HCT116 (cell line): ENCODE data around the gene KCNK10. TPM values are rescaled to one million over a fixed set of nuclear protein-coding genes. Genes with fewer than 3 reads are reported as not detected.

Experiments used
- ATAC-seq: fragments of 200-7000 bp; cut with Tn5 transposase; 2 replicates; pipeline ENCODE4 v1.9.1; 2020; ENCODE audit warnings: mild to moderate bottlenecking, moderate library complexity
- BruUV-seq: library from RNA; stranded (reverse); fragments of 400-500 nt; replicated peaks from 2 replicates; lab custom pipeline; 2021; lab: Mats Ljungman, UMichigan
- CTCF ChIA-PET: fragments of 300-600 bp; sonication (Branson Sonifier 250); formaldehyde crosslinking; loops from one replicate; lab custom pipeline; 2021; ENCODE audit warnings: antibody characterized with exemption; lab: Charles Lee
- POLR2A ChIA-PET: fragments of 300-600, 350-600 bp; sonication (Branson Sonifier 250); formaldehyde crosslinking; loops from one replicate; lab custom pipeline; 2021; ENCODE audit warnings: antibody characterized with exemption; lab: Charles Lee
- RAD21 ChIA-PET, 2 experiments: fragments of 300-600 bp; sonication (Branson Sonifier 250); formaldehyde crosslinking; loops; one replicate each; lab custom pipeline; 2023; ENCODE audit warnings: low total read pairs in 2 of 2; ENCODE audit not compliant: uncharacterized antibody in 2 of 2, unreplicated experiment in 2 of 2, low non-redundant PET in 1 of 2; lab: Charles Lee
- DNase-seq: peaks from one replicate; pipeline ENCODE4 v3.0.0-alpha.2; 2010; ENCODE audit warnings: low read depth, low spot score
- H2AFZ ChIP-seq: fragments of 200-600 bp; shearing (Covaris generic), sonication (generic); 2 replicates; pipeline ENCODE4 v1.6.1; 2017; ENCODE audit warnings: low read depth, mixed run types, mixed read lengths, antibody characterized with exemption, low read length; ENCODE audit not compliant: poor library complexity, severe bottlenecking
- H3K27ac ChIP-seq: 2 replicates; pipeline ENCODE4 v1.5.1; 2012; ENCODE audit warnings: low read depth, low read length
- H3K27me3 ChIP-seq: fragments of 200-600 bp; sonication (generic); 2 replicates; pipeline ENCODE4 v1.6.1; 2016; ENCODE audit warnings: mixed run types, low read length, mixed read lengths; ENCODE audit not compliant: insufficient read depth
- H3K36me3 ChIP-seq, 2 experiments: fragments of 200-500 bp in 1 of 2; fragments of 200-600 bp in 1 of 2; sonication (Bioruptor generic) in 1 of 2; sonication (generic) in 1 of 2; 2 replicates each; pipeline versions ENCODE4 v1.5.1 to v1.6.1; 2014 to 2016; ENCODE audit warnings: low read length in 2 of 2, inconsistent platforms in 1 of 2, mixed read lengths in 1 of 2, mixed run types in 1 of 2; ENCODE audit not compliant: insufficient read depth in 2 of 2, control insufficient read depth in 1 of 2
- H3K4me1 ChIP-seq, 2 experiments: fragments of 200-600 bp in 1 of 2; sonication (generic) in 1 of 2; 2 replicates each; pipeline versions ENCODE4 v1.5.1 to v1.6.1; 2012 to 2017; ENCODE audit warnings: low read length in 2 of 2, inconsistent platforms in 1 of 2, mild to moderate bottlenecking in 1 of 2, mixed read lengths in 1 of 2, mixed run types in 1 of 2, moderate library complexity in 1 of 2; ENCODE audit not compliant: insufficient read depth in 2 of 2, control insufficient read depth in 1 of 2
- H3K4me2 ChIP-seq: fragments of 200-600 bp; sonication (generic); 2 replicates; pipeline ENCODE4 v1.6.1; 2017; ENCODE audit warnings: mixed run types, low read length, mixed read lengths
- H3K4me3 ChIP-seq, 2 experiments: fragments of 200-600 bp in 1 of 2; sonication (generic) in 1 of 2; replicated peaks in 1 of 2; 2 replicates each; pipeline ENCODE4 v1.5.1; 2011 to 2016; ENCODE audit warnings: low read length in 2 of 2, control low read depth in 1 of 2, low read depth in 1 of 2, mild to moderate bottlenecking in 1 of 2, mixed read lengths in 1 of 2, mixed run types in 1 of 2
- H3K79me2 ChIP-seq: fragments of 200-600 bp; sonication (generic); 2 replicates; pipeline ENCODE4 v1.6.1; 2017; ENCODE audit warnings: mild to moderate bottlenecking, mixed run types, low read length, moderate library complexity, mixed read lengths; ENCODE audit not compliant: insufficient read depth
- H3K9ac ChIP-seq: fragments of 200-600 bp; sonication (generic); 2 replicates; pipeline ENCODE4 v1.6.1; 2016; ENCODE audit warnings: low read length, mixed read lengths
- H3K9me2 ChIP-seq: fragments of 200-600 bp; sonication (generic), shearing (Covaris generic); 2 replicates; pipeline ENCODE4 v1.6.1; 2017; ENCODE audit warnings: mixed run types, mild to moderate bottlenecking, moderate library complexity; ENCODE audit not compliant: insufficient read depth
- H3K9me3 ChIP-seq, 2 experiments: fragments of 200-500 bp in 1 of 2; fragments of 200-600 bp in 1 of 2; sonication (Bioruptor generic) in 1 of 2; sonication (generic) in 1 of 2; 2 replicates each; pipeline ENCODE4 v1.6.1; 2014 to 2017; ENCODE audit warnings: low read length in 2 of 2, mixed read lengths in 2 of 2, inconsistent platforms in 1 of 2, low read depth in 1 of 2, mild to moderate bottlenecking in 1 of 2, mixed run types in 1 of 2, moderate library complexity in 1 of 2; ENCODE audit not compliant: control insufficient read depth in 1 of 2, insufficient read depth in 1 of 2
- H4K20me1 ChIP-seq: fragments of 200-600 bp; sonication (generic), shearing (Covaris generic); 2 replicates; pipeline ENCODE4 v1.6.1; 2017; ENCODE audit warnings: mixed run types, mild to moderate bottlenecking, moderate library complexity; ENCODE audit not compliant: insufficient read depth
- CEBPB ChIP-seq: IDR thresholded peaks from 2 replicates; pipeline ENCODE4 v1.6.1; 2012; ENCODE audit warnings: low read depth
- CTCF ChIP-seq, 3 experiments: fragments of 200-600 bp in 1 of 3; sonication (generic) in 1 of 3; IDR thresholded peaks in 2 of 3; conservative IDR thresholded peaks in 1 of 3; 2 replicates each; pipeline ENCODE4 v1.5.1; 2012 to 2017; ENCODE audit warnings: low read depth in 2 of 3, low read length in 2 of 3, antibody characterized with exemption in 1 of 3, borderline replicate concordance in 1 of 3, control low read depth in 1 of 3, mild to moderate bottlenecking in 1 of 3, mixed read lengths in 1 of 3, mixed run types in 1 of 3, moderate library complexity in 1 of 3; ENCODE audit not compliant: insufficient read depth in 1 of 3
- EGR1 ChIP-seq: IDR thresholded peaks from 2 replicates; pipeline ENCODE4 v1.6.1; 2012; ENCODE audit warnings: low read depth
- JUND ChIP-seq: IDR thresholded peaks from 2 replicates; pipeline ENCODE4 v1.6.1; 2012
- POLR2A ChIP-seq: IDR thresholded peaks from 2 replicates; pipeline ENCODE4 v1.7.0; 2011; ENCODE audit warnings: borderline replicate concordance; ENCODE audit not compliant: insufficient read depth, insufficient read length; ENCODE audit errors: extremely low read depth
- POLR2AphosphoS5 ChIP-seq: IDR thresholded peaks from 2 replicates; pipeline ENCODE4 v1.6.1; 2011; ENCODE audit warnings: mild to moderate bottlenecking, low read depth, low read length, moderate library complexity
- RAD21 ChIP-seq: IDR thresholded peaks from 2 replicates; pipeline ENCODE4 v1.6.1; 2012; ENCODE audit warnings: low read depth, mild to moderate bottlenecking
- SP1 ChIP-seq: IDR thresholded peaks from 2 replicates; pipeline ENCODE4 v1.6.1; 2012; ENCODE audit warnings: low read depth
- SRF ChIP-seq: IDR thresholded peaks from 2 replicates; pipeline ENCODE4 v1.6.1; 2012; ENCODE audit warnings: low read depth
- TCF7L2 ChIP-seq: IDR thresholded peaks from 2 replicates; pipeline ENCODE4 v1.7.0; 2011; ENCODE audit warnings: borderline replicate concordance, inconsistent platforms; ENCODE audit not compliant: insufficient read depth, insufficient read length; ENCODE audit errors: extremely low read depth
- YY1 ChIP-seq: IDR thresholded peaks from 2 replicates; pipeline ENCODE4 v1.6.1; 2011; ENCODE audit warnings: low read length, low read depth, moderate library complexity, mild to moderate bottlenecking; ENCODE audit not compliant: insufficient replicate concordance; ENCODE audit errors: extremely low read depth
- ZFX ChIP-seq: fragments of 450-650 bp; IDR thresholded peaks from 2 replicates; pipeline ENCODE4 v1.6.1; 2017
- ZNF274 ChIP-seq: fragments of 200-500 bp; sonication (Bioruptor generic); IDR thresholded peaks from 2 replicates; pipeline ENCODE4 v1.6.1; 2014; ENCODE audit warnings: mild to moderate bottlenecking, low read depth, low read length, inconsistent platforms
- intact Hi-C: fragments of 100-400 bp; cut with micrococcal nuclease; formaldehyde crosslinking; loops from 2 replicates; pipeline ENCODE4 v1.10.0; 2022
- total RNA-seq: library from RNA; stranded (reverse); gene quantifications from one replicate; pipeline ENCODE4 v1.2.1, GENCODE V29; 2021; ENCODE audit not compliant: unreplicated experiment
- TF ChIP-seq, protein P1 (sequence below): IDR thresholded peaks from 2 replicates; pipeline ENCODE4 v1.6.1; 2012
- TF ChIP-seq, protein P2 (sequence below): IDR thresholded peaks from 2 replicates; pipeline ENCODE4 v1.6.1; 2012; ENCODE audit warnings: low read depth

KCNK10 gene
- total RNA-seq, 1 experiment from 2014 or later, result not detected

DNA sequence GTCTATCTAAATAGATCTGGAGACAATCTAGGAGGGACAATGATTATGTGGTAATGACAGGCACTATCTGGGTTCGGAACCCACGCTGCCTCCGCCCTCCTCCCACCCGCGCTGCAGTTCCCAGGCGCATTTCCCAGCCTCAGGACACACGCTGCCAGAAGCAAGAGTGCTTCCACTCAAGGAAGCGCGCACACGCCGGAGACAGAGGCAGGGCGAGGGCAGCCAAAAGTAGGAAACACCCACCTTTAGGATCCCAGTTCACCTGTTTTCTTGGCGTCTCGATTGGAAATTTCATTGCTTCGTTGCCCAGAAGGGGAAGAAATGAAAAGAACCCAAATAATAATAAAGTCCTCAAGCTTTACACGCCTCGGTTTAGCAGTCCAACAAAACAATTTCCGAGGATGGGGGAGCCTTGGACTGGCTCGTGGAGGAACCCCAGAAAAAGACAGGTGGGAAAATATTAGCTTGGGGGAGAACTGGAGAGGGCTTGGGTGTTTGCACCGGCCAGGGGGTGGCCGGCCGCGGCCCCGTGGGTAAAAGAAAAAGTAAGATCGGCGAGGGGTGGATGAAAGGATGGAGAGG lies 474 bp downstream of the KCNK10 start (continued):
- TF ChIP-seq CTCF (IDR thresholded peaks at IDR 0.05 in 2 of 3, conservative IDR thresholded peaks at IDR 0.05 in 1 of 3; ENCODE audit: borderline replicate concordance in 1 of 3, insufficient read depth in 1 of 3, low read depth in 2 of 3, low read length in 2 of 3), result no peak
- no peak for TF ChIP-seq SRF
- TF ChIP-seq, protein P1, sequence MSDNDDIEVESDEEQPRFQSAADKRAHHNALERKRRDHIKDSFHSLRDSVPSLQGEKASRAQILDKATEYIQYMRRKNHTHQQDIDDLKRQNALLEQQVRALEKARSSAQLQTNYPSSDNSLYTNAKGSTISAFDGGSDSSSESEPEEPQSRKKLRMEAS, result no peak
- no peak for TF ChIP-seq POLR2A
- TF ChIP-seq ZFX, result no peak
- TF ChIP-seq CEBPB, result no peak
- TF ChIP-seq ZNF274, result no peak
- no peak for TF ChIP-seq JUND
- TF ChIP-seq EGR1, result no peak
- TF ChIP-seq TCF7L2, result no peak
- TF ChIP-seq SP1, result no peak

DNA sequence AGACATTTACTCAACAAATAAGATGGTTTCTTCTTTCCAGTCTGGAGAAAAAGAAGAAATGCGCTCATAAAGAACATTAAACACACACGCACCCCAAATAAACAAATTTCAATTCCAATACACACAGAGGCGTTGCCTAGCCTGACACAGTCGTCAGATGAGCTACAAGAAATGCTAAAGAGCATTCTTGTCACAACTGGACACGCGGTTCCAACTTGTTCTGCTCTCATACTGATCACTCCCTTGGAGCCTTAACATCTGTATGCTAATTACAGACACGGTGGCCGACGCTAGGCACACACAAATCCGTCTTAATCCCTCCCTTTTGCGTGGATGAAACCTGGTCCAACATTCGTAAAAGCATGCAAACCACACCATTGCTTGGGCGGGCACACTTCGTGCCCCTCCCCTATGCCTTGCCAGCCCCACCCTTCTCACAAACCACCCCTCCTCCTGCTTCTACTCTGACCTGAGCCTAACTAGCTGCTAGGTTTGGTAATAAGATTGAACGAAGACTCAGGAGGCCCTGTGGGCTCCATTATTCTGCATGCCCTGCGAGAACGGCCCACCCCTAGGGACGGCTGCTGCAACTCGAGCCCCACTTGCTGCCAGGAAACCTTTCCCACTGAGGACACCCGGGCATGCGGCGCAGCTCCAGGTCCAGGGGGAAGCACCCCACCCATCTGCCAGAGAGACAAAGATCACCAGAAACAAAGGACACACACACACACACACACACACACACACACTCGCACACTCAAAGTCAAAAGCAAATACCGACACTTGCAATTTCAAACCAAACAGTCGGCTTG lies 1.2 kb downstream of the KCNK10 start:
- H3K9me3 ChIP-seq, result no peaks in the 10 kb centered on the region
- H4K20me1 ChIP-seq, result no peaks in the 10 kb centered on the region
- no TSS peak for BruUV-seq
- DNase-seq (no peak), ATAC-seq (no peak)
- H3K27me3 ChIP-seq, result peaks cover 8% of the 10 kb centered on the region
- ChIA-PET POLR2A (no interaction called here), RAD21 (no interaction called here), CTCF (no interaction called here)
- no peaks in the 10 kb centered on the region for H3K4me1 ChIP-seq
- H2AFZ ChIP-seq, result no peak overlapping the region
- H3K4me2 ChIP-seq, result no peak overlapping the region
- no peaks in the 10 kb centered on the region for H3K9me2 ChIP-seq
- no peak overlapping the region for H3K4me3 ChIP-seq
- no peak overlapping the region for H3K9ac ChIP-seq
- intact Hi-C loops, result no loop called here
- no peak overlapping the region for H3K27ac ChIP-seq
- no peaks in the 10 kb centered on the region for H3K79me2 ChIP-seq
- H3K36me3 ChIP-seq, result no peaks in the 10 kb centered on the region
- TF ChIP-seq RAD21 (no peak), TCF7L2 (no peak), CTCF (IDR thresholded peaks at IDR 0.05 in 2 of 3, conservative IDR thresholded peaks at IDR 0.05 in 1 of 3; ENCODE audit: borderline replicate concordance in 1 of 3, insufficient read depth in 1 of 3, low read depth in 2 of 3, low read length in 2 of 3) (no peak), YY1 (no peak), POLR2A (no peak), POLR2AphosphoS5 (no peak)
- TF ChIP-seq, protein P2, sequence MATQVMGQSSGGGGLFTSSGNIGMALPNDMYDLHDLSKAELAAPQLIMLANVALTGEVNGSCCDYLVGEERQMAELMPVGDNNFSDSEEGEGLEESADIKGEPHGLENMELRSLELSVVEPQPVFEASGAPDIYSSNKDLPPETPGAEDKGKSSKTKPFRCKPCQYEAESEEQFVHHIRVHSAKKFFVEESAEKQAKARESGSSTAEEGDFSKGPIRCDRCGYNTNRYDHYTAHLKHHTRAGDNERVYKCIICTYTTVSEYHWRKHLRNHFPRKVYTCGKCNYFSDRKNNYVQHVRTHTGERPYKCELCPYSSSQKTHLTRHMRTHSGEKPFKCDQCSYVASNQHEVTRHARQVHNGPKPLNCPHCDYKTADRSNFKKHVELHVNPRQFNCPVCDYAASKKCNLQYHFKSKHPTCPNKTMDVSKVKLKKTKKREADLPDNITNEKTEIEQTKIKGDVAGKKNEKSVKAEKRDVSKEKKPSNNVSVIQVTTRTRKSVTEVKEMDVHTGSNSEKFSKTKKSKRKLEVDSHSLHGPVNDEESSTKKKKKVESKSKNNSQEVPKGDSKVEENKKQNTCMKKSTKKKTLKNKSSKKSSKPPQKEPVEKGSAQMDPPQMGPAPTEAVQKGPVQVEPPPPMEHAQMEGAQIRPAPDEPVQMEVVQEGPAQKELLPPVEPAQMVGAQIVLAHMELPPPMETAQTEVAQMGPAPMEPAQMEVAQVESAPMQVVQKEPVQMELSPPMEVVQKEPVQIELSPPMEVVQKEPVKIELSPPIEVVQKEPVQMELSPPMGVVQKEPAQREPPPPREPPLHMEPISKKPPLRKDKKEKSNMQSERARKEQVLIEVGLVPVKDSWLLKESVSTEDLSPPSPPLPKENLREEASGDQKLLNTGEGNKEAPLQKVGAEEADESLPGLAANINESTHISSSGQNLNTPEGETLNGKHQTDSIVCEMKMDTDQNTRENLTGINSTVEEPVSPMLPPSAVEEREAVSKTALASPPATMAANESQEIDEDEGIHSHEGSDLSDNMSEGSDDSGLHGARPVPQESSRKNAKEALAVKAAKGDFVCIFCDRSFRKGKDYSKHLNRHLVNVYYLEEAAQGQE, result no peak
